Measurements from ENCODE around the gene ZHX3. TPM values are rescaled to one million over a fixed set of nuclear protein-coding genes. Genes with fewer than 3 reads are reported as not detected.

The ZHX3 gene
- total and polyA plus RNA-seq, 10 of the 15 experiments (the other 5 are each of a cell fraction or from before 2014, with no cell fraction given) = 1.3 to 14.0 (median 5.0) TPM

DNA sequence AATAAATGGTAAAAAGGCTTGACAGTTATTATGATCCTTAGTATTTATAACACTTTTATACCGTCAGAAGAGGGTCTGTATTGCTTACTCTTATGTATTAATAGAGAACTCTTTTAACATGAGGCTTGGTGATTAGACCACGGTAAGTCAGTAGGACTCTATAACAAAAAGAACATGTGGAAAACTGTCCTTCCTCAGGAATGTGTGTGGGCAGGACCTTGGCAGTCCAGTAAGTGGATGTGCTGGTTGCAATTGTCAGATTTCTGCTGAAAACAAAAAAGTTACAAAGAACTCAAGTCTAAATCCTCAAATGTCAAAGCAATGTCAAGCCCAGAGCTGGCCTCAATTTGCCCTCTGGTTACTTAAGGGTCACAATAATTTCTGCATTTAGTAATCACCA, 99.1 kb downstream of the ZHX3 start:
- H2AFZ ChIP-seq (ENCODE audit: control insufficient read depth, low read depth, low read length) = no peak overlapping the region
- ChIA-PET CTCF (interaction anchor here (1.1 to 2.2 kb wide), 2 partner anchors 14 to 89 kb away, joined by 3 to 15 read pairs; no protein-coding TSS in a partner anchor), POLR2A (no interaction called here), SMC1A (ENCODE audit: uncharacterized antibody, unreplicated experiment) (interaction anchor here (0.9 kb wide), 1 partner anchor 92 kb away, joined by 3 read pairs; no protein-coding TSS in a partner anchor), RAD21 (ENCODE audit: unreplicated experiment) (no interaction called here)
- no peaks in the 10 kb centered on the region for H3K36me3 ChIP-seq (ENCODE audit: control insufficient read depth in 2 of 2, insufficient read depth in 2 of 2, low read length in 1 of 2)
- no peak overlapping the region for H3K9ac ChIP-seq (ENCODE audit: control insufficient read depth, insufficient read depth, low read length)
- ATAC-seq (no peak), FAIRE-seq (no peak), DNase-seq (ENCODE audit: low read depth, low spot score) (no peak)
- no peaks in the 10 kb centered on the region for H3K4me1 ChIP-seq (ENCODE audit: control insufficient read depth, insufficient read depth, low read length)
- H3K9me3 ChIP-seq (replicated peaks; ENCODE audit: control insufficient read depth, insufficient read depth, low read length) = no peaks in the 10 kb centered on the region
- intact Hi-C loops (cut with micrococcal nuclease; ENCODE audit: unreplicated experiment) (no loop called here), in situ Hi-C loops (cut with MboI) (no loop called here)
- H3K4me2 ChIP-seq (ENCODE audit: control insufficient read depth, insufficient read depth) = no peak overlapping the region
- H3K27ac ChIP-seq (ENCODE audit: control insufficient read depth, insufficient read depth) = no peak overlapping the region
- WGBS (ENCODE audit: insufficient coverage, insufficient replicate concordance, low lambda C conversion rate, missing lambda C conversion rate) = 100% methylated on average over 2 of the region's 2 CpGs
- H3K4me3 ChIP-seq = no peak overlapping the region
- TF ChIP-seq KLF5 (IDR thresholded peaks at IDR 0.05; ENCODE audit: partially characterized antibody) = no peak
- TF ChIP-seq MYB (IDR thresholded peaks at IDR 0.05; ENCODE audit: borderline replicate concordance, low read depth, low read length) = no peak
- TF ChIP-seq MTA3 (IDR thresholded peaks at IDR 0.05; ENCODE audit: borderline replicate concordance, low read length) = no peak
- TF ChIP-seq BCL11A (IDR thresholded peaks at IDR 0.05; ENCODE audit: low read depth, low read length) = no peak
- TF ChIP-seq, protein P1, sequence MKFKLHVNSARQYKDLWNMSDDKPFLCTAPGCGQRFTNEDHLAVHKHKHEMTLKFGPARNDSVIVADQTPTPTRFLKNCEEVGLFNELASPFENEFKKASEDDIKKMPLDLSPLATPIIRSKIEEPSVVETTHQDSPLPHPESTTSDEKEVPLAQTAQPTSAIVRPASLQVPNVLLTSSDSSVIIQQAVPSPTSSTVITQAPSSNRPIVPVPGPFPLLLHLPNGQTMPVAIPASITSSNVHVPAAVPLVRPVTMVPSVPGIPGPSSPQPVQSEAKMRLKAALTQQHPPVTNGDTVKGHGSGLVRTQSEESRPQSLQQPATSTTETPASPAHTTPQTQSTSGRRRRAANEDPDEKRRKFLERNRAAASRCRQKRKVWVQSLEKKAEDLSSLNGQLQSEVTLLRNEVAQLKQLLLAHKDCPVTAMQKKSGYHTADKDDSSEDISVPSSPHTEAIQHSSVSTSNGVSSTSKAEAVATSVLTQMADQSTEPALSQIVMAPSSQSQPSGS (IDR thresholded peaks at IDR 0.05; ENCODE audit: low read length) = no peak
- TF ChIP-seq POU2F2 (IDR thresholded peaks at IDR 0.05; ENCODE audit: borderline replicate concordance, low read depth, low read length) = no peak
- TF ChIP-seq ZNF622 (IDR thresholded peaks at IDR 0.05) = no peak
- H4K20me1 ChIP-seq (ENCODE audit: control insufficient read depth, insufficient read depth) = no peaks in the 10 kb centered on the region
- no TSS peak for BruUV-seq (replicated peaks)
- no peaks in the 10 kb centered on the region for H3K27me3 ChIP-seq (replicated peaks in 1 of 2; ENCODE audit: control insufficient read depth in 2 of 2, insufficient read depth in 2 of 2, low read length in 1 of 2)
- no peaks in the 10 kb centered on the region for H3K79me2 ChIP-seq (ENCODE audit: control insufficient read depth, insufficient read depth, low read length)

DNA sequence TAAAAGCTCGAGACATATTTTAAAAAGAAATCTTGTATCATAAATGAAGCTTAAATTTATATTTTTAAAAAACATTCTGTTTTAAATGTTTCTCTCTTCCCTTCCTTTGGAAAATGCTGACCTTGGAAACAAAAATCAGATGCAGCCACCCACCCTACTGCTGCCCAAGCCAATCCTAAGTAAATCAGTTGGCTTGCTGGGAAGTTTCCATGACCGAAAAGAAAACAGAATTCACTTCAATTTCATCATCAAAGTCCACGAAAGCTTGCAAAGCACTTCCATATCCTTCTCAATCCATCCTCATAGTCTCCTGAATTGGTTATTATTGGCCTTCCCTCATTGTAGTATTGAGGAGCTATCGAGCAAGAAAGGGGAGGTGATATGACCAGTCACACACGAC, 100.1 kb downstream of the ZHX3 start:
- Histone ChIP-seq H4K20me1 (ENCODE audit: control insufficient read depth, insufficient read depth) (no peaks in the 10 kb centered on the region), H3K36me3 (ENCODE audit: control insufficient read depth in 2 of 2, insufficient read depth in 2 of 2, low read length in 1 of 2) (no peaks in the 10 kb centered on the region), H3K9me3 (replicated peaks; ENCODE audit: control insufficient read depth, insufficient read depth, low read length) (no peaks in the 10 kb centered on the region), H3K4me2 (ENCODE audit: control insufficient read depth, insufficient read depth) (no peak overlapping the region), H3K79me2 (ENCODE audit: control insufficient read depth, insufficient read depth, low read length) (no peaks in the 10 kb centered on the region), H2AFZ (ENCODE audit: control insufficient read depth, low read depth, low read length) (no peak overlapping the region), H3K4me1 (ENCODE audit: control insufficient read depth, insufficient read depth, low read length) (no peaks in the 10 kb centered on the region), H3K9ac (ENCODE audit: control insufficient read depth, insufficient read depth, low read length) (no peak overlapping the region), H3K27me3 (replicated peaks in 1 of 2; ENCODE audit: control insufficient read depth in 2 of 2, insufficient read depth in 2 of 2, low read length in 1 of 2) (no peaks in the 10 kb centered on the region), H3K27ac (ENCODE audit: control insufficient read depth, insufficient read depth) (no peak overlapping the region), H3K4me3 (no peak overlapping the region)
- in situ Hi-C loops (cut with MboI) = no loop called here
- SMC1A ChIA-PET (ENCODE audit: uncharacterized antibody, unreplicated experiment) = no interaction called here
- no TSS peak for BruUV-seq (replicated peaks)
- CTCF ChIA-PET = interaction anchor here (1.3 kb wide), 1 partner anchor 9 kb away, joined by 5 read pairs; no protein-coding TSS in a partner anchor
- no peak for TF ChIP-seq SMARCA5 (IDR thresholded peaks at IDR 0.05)
- no peak for TF ChIP-seq NFYA (IDR thresholded peaks at IDR 0.05; ENCODE audit: borderline replicate concordance, low read depth, low read length)
- TF ChIP-seq HDAC2 (IDR thresholded peaks at IDR 0.05) = no peak
- TF ChIP-seq, protein P2, sequence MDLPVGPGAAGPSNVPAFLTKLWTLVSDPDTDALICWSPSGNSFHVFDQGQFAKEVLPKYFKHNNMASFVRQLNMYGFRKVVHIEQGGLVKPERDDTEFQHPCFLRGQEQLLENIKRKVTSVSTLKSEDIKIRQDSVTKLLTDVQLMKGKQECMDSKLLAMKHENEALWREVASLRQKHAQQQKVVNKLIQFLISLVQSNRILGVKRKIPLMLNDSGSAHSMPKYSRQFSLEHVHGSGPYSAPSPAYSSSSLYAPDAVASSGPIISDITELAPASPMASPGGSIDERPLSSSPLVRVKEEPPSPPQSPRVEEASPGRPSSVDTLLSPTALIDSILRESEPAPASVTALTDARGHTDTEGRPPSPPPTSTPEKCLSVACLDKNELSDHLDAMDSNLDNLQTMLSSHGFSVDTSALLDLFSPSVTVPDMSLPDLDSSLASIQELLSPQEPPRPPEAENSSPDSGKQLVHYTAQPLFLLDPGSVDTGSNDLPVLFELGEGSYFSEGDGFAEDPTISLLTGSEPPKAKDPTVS (IDR thresholded peaks at IDR 0.05; ENCODE audit: low read depth, low read length) = no peak
- TF ChIP-seq SMC3 (IDR thresholded peaks at IDR 0.05; ENCODE audit: borderline replicate concordance, low read length) = no peak
- TF ChIP-seq ZNF207 (IDR thresholded peaks at IDR 0.05; ENCODE audit: borderline replicate concordance) = no peak
- TF ChIP-seq EZH2 (IDR thresholded peaks at IDR 0.05; ENCODE audit: borderline replicate concordance, control insufficient read depth, low read depth, low read length) = no peak
- TF ChIP-seq WRNIP1 (IDR thresholded peaks at IDR 0.05; ENCODE audit: borderline replicate concordance, low read depth, low read length) = no peak
- no peak for TF ChIP-seq SRF (IDR thresholded peaks at IDR 0.05; ENCODE audit: low read depth in 2 of 2, low read length in 2 of 2)
- TF ChIP-seq CREB1 (IDR thresholded peaks at IDR 0.05; ENCODE audit: low read depth) = no peak
- no peak for DNase-seq (ENCODE audit: low read depth, low spot score)
- RAD21 ChIA-PET (ENCODE audit: unreplicated experiment) = no interaction called here
- 89% methylated on average over 5 of the region's 5 CpGs for WGBS (ENCODE audit: insufficient coverage, insufficient replicate concordance, low lambda C conversion rate, missing lambda C conversion rate)
- POLR2A ChIA-PET = no interaction called here
- no peak for FAIRE-seq
- intact Hi-C loops (cut with micrococcal nuclease; ENCODE audit: unreplicated experiment) = no loop called here
- no peak for ATAC-seq
